ENCODE data around the gene ZWILCH.
A peak's percentile ranks its signal among the peaks of the same experiment; 100 is the strongest.

ZWILCH gene

DNA sequence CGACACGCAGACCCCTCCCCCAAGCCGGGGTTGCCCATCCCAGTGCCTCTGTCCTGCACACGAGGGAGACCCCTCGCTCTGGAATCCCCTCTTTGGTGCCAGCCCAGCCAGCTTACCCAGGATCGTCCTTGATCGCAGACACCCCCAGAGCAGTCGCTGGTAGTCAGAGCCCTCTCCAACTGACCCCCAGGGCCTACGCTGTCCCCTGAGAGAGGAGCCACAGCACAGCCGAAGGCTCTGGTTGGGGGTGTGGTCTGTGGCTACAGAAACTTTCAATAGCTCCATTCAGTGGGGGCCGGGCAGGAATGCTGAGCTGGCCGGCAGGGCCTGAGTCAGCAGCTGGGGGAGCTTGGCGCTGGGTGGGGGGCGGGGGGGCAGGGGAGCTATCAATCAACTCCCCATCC is 60.6 kb downstream of the ZWILCH start, which contains the start of gene LCTL:
LCTL (minus strand) TSS at position 258 of the 404 bp plus-strand sequence. CDS start 633 bp downstream, outside the sequence.
- TF ChIP-seq, protein P1, sequence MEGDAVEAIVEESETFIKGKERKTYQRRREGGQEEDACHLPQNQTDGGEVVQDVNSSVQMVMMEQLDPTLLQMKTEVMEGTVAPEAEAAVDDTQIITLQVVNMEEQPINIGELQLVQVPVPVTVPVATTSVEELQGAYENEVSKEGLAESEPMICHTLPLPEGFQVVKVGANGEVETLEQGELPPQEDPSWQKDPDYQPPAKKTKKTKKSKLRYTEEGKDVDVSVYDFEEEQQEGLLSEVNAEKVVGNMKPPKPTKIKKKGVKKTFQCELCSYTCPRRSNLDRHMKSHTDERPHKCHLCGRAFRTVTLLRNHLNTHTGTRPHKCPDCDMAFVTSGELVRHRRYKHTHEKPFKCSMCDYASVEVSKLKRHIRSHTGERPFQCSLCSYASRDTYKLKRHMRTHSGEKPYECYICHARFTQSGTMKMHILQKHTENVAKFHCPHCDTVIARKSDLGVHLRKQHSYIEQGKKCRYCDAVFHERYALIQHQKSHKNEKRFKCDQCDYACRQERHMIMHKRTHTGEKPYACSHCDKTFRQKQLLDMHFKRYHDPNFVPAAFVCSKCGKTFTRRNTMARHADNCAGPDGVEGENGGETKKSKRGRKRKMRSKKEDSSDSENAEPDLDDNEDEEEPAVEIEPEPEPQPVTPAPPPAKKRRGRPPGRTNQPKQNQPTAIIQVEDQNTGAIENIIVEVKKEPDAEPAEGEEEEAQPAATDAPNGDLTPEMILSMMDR (IDR thresholded peaks at IDR 0.05; ENCODE audit: insufficient read depth, low read depth, low read length, missing control alignments) = no peak
- no peak within 1 kb of the TSS for H3K4me3 ChIP-seq (ENCODE audit: low read depth, low read length)
- DNase-seq (ENCODE audit: low read depth) = no peak

DNA sequence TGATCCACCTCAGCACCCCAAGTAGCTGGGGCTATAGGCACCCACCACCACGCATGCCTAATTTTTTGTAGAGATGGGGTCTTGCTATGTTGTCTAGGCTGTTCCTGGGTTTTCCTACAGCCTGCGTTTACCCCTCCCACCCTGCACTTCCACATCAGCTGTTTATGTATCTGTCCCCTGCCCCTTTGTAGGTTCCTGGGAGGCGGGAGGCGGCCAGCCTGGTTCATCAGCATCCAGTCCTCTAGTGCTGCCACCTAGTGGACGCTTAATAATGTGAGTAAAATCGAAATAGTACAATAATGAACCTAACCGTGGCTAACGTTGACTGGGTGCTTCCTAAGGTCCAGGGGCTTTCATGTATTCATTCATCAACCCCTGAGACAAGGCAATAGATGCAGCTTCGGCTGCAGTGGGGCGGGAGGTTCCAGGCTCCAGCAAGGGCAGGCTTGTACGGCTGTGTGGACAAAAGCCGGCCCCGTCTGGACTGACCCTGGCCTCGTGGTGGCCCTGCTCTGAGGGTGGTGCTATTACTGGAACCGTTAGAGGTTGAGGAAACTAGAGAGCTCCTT is 61.9 kb downstream of the ZWILCH start:
- peak; percentile 76 for DNase-seq (ENCODE audit: low read depth)
- no peak overlapping the region for H3K4me3 ChIP-seq (ENCODE audit: low read depth, low read length)
- TF ChIP-seq, protein P1 (IDR thresholded peaks at IDR 0.05; ENCODE audit: insufficient read depth, low read depth, low read length, missing control alignments) = peak; percentile 53

DNA sequence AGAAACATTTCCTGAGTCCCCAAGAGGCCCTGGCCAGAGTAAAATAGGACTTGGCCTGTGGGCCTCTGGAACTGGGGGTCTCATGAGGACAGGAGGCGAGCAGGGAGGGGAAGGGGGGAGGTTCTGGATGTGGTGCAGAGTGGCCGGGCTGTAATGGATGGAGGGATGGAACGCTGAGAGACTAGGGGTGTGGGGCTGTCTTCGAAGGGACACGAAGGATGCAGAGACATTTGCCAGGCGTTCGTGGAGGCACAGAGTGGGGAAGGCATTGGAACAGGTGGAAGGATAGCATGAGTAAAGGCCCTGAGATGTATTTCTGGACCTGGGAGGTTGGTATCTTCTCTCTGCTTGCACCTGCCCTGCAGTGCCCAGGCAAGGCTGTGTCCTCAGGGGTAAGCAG is 62.8 kb downstream of the ZWILCH start:
- TF ChIP-seq, protein P1 (IDR thresholded peaks at IDR 0.05; ENCODE audit: insufficient read depth, low read depth, low read length, missing control alignments) = no peak
- H3K4me3 ChIP-seq (ENCODE audit: low read depth, low read length) = no peak overlapping the region

DNA sequence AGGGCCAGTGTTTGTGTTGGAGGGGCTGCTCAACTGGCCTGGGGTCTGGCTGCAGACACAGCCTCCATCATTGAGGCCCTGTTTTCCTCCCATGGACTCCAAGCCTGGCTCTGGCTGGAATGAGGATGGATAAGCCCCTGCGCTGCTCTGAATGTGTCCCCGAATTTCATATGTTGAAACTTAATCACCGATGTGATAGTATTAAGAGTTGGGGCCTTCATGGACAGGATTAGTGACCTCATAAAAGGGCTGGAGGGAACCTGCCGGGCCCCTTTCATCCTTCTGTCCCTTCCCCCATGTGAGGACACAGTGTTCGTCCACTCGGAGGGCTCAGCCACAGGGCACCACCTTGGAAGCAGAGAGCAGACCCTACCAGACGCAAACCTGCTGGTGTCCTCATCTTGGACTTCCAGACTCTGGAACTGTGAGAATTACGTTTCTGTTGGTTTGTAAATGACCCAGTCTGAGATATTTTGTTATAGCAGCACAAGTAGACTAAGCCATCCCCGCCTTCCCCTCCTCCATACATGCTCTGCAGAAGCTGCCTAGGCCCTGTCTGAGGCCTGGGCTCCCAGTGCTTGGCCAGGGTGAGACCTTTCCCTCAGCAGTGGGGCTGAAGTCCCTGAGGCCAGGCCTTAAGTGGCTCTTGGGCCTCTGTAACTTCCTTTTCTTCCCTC is 64.5 kb downstream of the ZWILCH start:
- TF ChIP-seq, protein P1 (IDR thresholded peaks at IDR 0.05; ENCODE audit: insufficient read depth, low read depth, low read length, missing control alignments) = no peak
- DNase-seq (ENCODE audit: low read depth) = no peak
- no peak overlapping the region for H3K4me3 ChIP-seq (ENCODE audit: low read depth, low read length)

More for the DNA sequence above, 62.8 kb downstream of the ZWILCH start:
- no peak for DNase-seq (ENCODE audit: low read depth)

- TF ChIP-seq, protein P1 (IDR thresholded peaks at IDR 0.05; ENCODE audit: insufficient read depth, low read depth, low read length, missing control alignments) = no peak
Measured at GRCh38 chr15:66570327-66570726, 65.2 kb downstream of the ZWILCH start.

DNA sequence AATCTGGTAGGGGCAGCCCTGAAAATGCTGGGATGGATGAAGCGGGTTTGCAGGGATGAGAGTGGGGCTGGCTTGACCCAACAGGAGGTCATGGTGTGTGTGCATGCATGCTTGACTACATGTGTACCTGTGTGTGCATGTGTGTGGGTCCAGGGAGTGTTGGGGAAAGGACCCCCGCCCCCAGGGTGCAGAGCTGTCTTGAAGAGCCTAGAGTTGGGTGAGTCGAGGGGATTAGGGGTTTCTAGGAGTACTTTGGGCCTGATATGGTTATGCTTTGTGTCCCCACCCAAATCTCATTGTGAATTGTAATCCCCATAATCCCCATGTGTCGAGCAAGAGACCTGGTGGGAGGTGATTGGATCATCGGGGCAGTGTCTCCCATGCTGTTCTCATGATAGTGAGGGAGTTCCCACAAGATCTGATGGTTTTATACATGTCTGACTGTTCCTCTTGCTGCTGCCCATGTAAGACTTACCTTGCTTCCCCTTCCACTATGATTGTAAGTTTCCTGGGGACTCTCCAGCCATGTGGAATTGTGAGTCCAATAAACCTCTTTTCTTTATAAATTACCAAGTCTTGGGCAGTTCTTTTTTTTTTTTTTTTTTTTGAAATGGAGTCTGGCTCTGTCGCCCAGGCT is 65.8 kb downstream of the ZWILCH start:
- peak; percentile 13 for DNase-seq (ENCODE audit: low read depth)

More at GRCh38 chr15:66570327-66570726, 65.2 kb downstream of the ZWILCH start:
- no peak for DNase-seq (ENCODE audit: low read depth)
- no peak overlapping the region for H3K4me3 ChIP-seq (ENCODE audit: low read depth, low read length)

More for the DNA sequence above, 65.8 kb downstream of the ZWILCH start:
- no peak overlapping the region for H3K4me3 ChIP-seq (ENCODE audit: low read depth, low read length)
- TF ChIP-seq, protein P1 (IDR thresholded peaks at IDR 0.05; ENCODE audit: insufficient read depth, low read depth, low read length, missing control alignments) = no peak

Data from GM12865 (cell line).